Stimulated activated CD4-positive, alpha-beta T cell treated with anti-CD3 and anti-CD28 coated beads, Interleukin-15, amount 100 ng/mL, for 1 hour (primary cell): ENCODE results near the gene GSAP.
"Not testable (repeated sequence)": the region's sequence is repeated elsewhere in the genome, so short reads cannot be mapped to it uniquely, and the experiment has no call there.

ENCODE experiments used
- DNase-seq, 2 donors: peaks; one replicate each; pipeline ENCODE4 v3.0.0-alpha.2; 2020; ENCODE audit warnings: low read depth in 1 of 2, low spot score in 1 of 2

Gene GSAP

GRCh38 chr7:77289387-77289786, 126.8 kb downstream of the GSAP start:
- no peak for DNase-seq

- DNase-seq: no peak
Observed at GRCh38 chr7:77288676-77289320, 127.4 kb downstream of the GSAP start.

GRCh38 chr7:77284616-77285015, 131.5 kb downstream of the GSAP start:
- DNase-seq: no peak

GRCh38 chr7:77284005-77284404, 132.1 kb downstream of the GSAP start:
- no peak for DNase-seq

GRCh38 chr7:77282897-77283296, 133.3 kb downstream of the GSAP start:
- DNase-seq: no peak

- DNase-seq: no peak
Observed at GRCh38 chr7:77281780-77282478, 134.2 kb downstream of the GSAP start.

GRCh38 chr7:77276120-77276519, 140.0 kb downstream of the GSAP start:
- no peak for DNase-seq

- DNase-seq: not testable (repeated sequence)
Observed at GRCh38 chr7:77275663-77276062, 140.5 kb downstream of the GSAP start.

GRCh38 chr7:77271766-77272165, 144.4 kb downstream of the GSAP start:
- DNase-seq: no peak

GRCh38 chr7:77270094-77270480, 146.1 kb downstream of the GSAP start:
- no peak for DNase-seq

- no peak for DNase-seq
Observed at GRCh38 chr7:77269360-77270093, 146.6 kb downstream of the GSAP start.

- no peak for DNase-seq
Observed at GRCh38 chr7:77266291-77266794, 149.8 kb downstream of the GSAP start.

GRCh38 chr7:77265666-77266065, 150.5 kb downstream of the GSAP start:
- no peak for DNase-seq

GRCh38 chr7:77262316-77262715, 153.8 kb downstream of the GSAP start:
- no peak for DNase-seq
